Fibroblast of lung (primary cell): ENCODE measurements around the gene ZBTB17. TPM values are rescaled to one million over a fixed set of nuclear protein-coding genes. Genes with fewer than 3 reads are reported as not detected.

ENCODE experiments used
- DNase-seq, 2 donors: peaks; one replicate each; pipeline versions ENCODE4 v3.0.0 to v3.0.0-alpha.2; 2010; ENCODE audit warnings: low read depth in 2 of 2
- H2AFZ ChIP-seq: 2 replicates; pipeline ENCODE4 v1.5.1; 2012; ENCODE audit warnings: low read length, control low read depth, inconsistent platforms
- H3K27ac ChIP-seq: 2 replicates; pipeline ENCODE4 v1.5.1; 2011; ENCODE audit warnings: low read length, control low read depth; ENCODE audit not compliant: insufficient read depth
- H3K27me3 ChIP-seq: 2 replicates; pipeline ENCODE4 v1.5.1; 2011; ENCODE audit warnings: mild to moderate bottlenecking, low read length; ENCODE audit not compliant: control insufficient read depth, insufficient read depth
- H3K36me3 ChIP-seq: 2 replicates; pipeline ENCODE4 v1.5.1; 2011; ENCODE audit warnings: low read length; ENCODE audit not compliant: control insufficient read depth, insufficient read depth
- H3K4me1 ChIP-seq: 2 replicates; pipeline ENCODE4 v1.5.1; 2011; ENCODE audit warnings: low read length; ENCODE audit not compliant: control insufficient read depth, insufficient read depth; ENCODE audit errors: extremely low read depth
- H3K4me2 ChIP-seq: 2 replicates; pipeline ENCODE4 v1.5.1; 2011; ENCODE audit warnings: low read length, control low read depth; ENCODE audit not compliant: insufficient read depth; ENCODE audit errors: extremely low read depth
- H3K4me3 ChIP-seq, 4 experiments: fragments of 200-600 bp in 1 of 4; sonication (generic) in 1 of 4; replicated peaks in 1 of 4; 2 replicates each; pipeline ENCODE4 v1.5.1; 2011 to 2016; ENCODE audit warnings: low read length in 4 of 4, low read depth in 3 of 4, mild to moderate bottlenecking in 3 of 4, control low read depth in 2 of 4, inconsistent platforms in 1 of 4, mixed read lengths in 1 of 4; ENCODE audit not compliant: insufficient read depth in 1 of 4; ENCODE audit errors: control extremely low read depth in 1 of 4
- H3K79me2 ChIP-seq: 2 replicates; pipeline ENCODE4 v1.5.1; 2012; ENCODE audit warnings: mild to moderate bottlenecking, low read length, inconsistent platforms; ENCODE audit not compliant: control insufficient read depth, insufficient read depth
- H3K9ac ChIP-seq: 2 replicates; pipeline ENCODE4 v1.5.1; 2011; ENCODE audit warnings: mild to moderate bottlenecking, low read length, control low read depth; ENCODE audit not compliant: insufficient read depth
- H3K9me3 ChIP-seq: 2 replicates; pipeline ENCODE4 v1.5.1; 2012; ENCODE audit warnings: low read depth, low read length; ENCODE audit not compliant: control insufficient read depth, insufficient read depth
- H4K20me1 ChIP-seq: 2 replicates; pipeline ENCODE4 v1.5.1; 2011; ENCODE audit warnings: low read length; ENCODE audit not compliant: control insufficient read depth, insufficient read depth; ENCODE audit errors: extremely low read depth
- EZH2 ChIP-seq: IDR thresholded peaks from 2 replicates; pipeline ENCODE4 v1.5.1; 2012; ENCODE audit warnings: low read length, control low read depth, mild to moderate bottlenecking; ENCODE audit errors: missing control alignments
- polyA plus RNA-seq, 2 donors: library from polyadenylated mRNA; depleted of rRNA in 1 of 2; stranded (reverse) in 1 of 2; unstranded in 1 of 2; fragments of >200 nt; gene quantifications; 2 replicates each; pipeline ENCODE4 v1.2.1, GENCODE V29; 2011 to 2012; ENCODE audit warnings: missing spikeins in 1 of 2
- total RNA-seq: library from RNA; depleted of rRNA; stranded (reverse); fragments of >200 nt; gene quantifications from 2 replicates; pipeline ENCODE4 v1.2.1, GENCODE V29; 2014
- TF ChIP-seq, protein P1 (sequence below), 2 donors: IDR thresholded peaks in 1 of 2; conservative IDR thresholded peaks in 1 of 2; 1 replicate in 1 of 2; 2 replicates in 1 of 2; pipeline ENCODE4 v1.5.1; 2011 to 2012; ENCODE audit warnings: low read length in 2 of 2, control low read depth in 1 of 2, inconsistent platforms in 1 of 2, low read depth in 1 of 2, mild to moderate bottlenecking in 1 of 2

Gene ZBTB17
- total and polyA plus RNA-seq, 2 donors (not counting 1 experiment from before 2014, with no cell fraction given) = 12.6 to 54.3 TPM

DNA sequence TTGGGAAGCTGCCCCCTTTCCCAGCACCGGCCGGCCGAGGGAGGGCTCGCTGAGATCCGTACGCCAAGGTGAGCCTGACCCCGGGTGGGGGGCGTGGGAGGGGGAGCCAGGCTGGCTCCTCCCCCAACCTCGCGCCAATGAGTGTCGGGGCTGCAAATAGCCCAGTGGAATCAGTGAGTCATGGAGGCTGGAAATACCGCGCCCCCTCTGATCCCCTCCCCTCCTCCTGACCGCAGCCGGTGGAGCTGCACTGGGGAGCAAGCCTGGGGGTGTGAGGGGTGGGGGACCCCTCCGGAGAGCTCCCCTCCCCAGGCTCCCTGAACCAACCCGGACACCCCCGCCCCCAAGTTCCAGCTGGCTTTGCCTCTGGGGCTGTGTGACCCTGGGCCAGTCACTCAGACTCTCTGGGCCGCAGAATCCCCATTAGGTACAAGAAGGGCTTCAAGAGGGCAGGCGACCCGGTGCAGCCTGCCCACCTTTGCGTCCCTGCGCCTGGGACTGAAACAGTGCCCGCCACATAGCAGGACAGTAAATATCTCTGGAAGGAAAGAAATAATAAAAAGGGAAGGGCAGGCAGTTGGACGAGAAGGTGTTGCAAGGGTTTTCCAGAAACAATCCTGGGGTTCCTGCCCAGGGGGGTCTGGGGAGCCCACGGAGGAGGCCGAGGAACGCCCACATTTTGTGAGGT is 37.5 kb upstream of the ZBTB17 start:
- Histone ChIP-seq H3K36me3 (no peaks in the 10 kb centered on the region), H3K4me1 (peaks cover 11% of the 10 kb centered on the region), H3K4me3 (peak overlapping the region in 1 of 4 experiments; percentile 42), H4K20me1 (no peaks in the 10 kb centered on the region), H3K9ac (peak overlapping the region; percentile 52), H2AFZ (no peak overlapping the region), H3K79me2 (no peaks in the 10 kb centered on the region), H3K27ac (peak overlapping the region; percentile 46), H3K4me2 (peak overlapping the region; percentile 74), H3K27me3 (no peaks in the 10 kb centered on the region), H3K9me3 (no peaks in the 10 kb centered on the region)
- peak; percentile 48 to 86 for DNase-seq
- TF ChIP-seq, protein P1, sequence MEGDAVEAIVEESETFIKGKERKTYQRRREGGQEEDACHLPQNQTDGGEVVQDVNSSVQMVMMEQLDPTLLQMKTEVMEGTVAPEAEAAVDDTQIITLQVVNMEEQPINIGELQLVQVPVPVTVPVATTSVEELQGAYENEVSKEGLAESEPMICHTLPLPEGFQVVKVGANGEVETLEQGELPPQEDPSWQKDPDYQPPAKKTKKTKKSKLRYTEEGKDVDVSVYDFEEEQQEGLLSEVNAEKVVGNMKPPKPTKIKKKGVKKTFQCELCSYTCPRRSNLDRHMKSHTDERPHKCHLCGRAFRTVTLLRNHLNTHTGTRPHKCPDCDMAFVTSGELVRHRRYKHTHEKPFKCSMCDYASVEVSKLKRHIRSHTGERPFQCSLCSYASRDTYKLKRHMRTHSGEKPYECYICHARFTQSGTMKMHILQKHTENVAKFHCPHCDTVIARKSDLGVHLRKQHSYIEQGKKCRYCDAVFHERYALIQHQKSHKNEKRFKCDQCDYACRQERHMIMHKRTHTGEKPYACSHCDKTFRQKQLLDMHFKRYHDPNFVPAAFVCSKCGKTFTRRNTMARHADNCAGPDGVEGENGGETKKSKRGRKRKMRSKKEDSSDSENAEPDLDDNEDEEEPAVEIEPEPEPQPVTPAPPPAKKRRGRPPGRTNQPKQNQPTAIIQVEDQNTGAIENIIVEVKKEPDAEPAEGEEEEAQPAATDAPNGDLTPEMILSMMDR (conservative IDR thresholded peaks at IDR 0.05 in 1 of 2, IDR thresholded peaks at IDR 0.05 in 1 of 2; ENCODE audit: low read depth in 1 of 2, low read length in 2 of 2) = no peak
- no peak for TF ChIP-seq EZH2

DNA sequence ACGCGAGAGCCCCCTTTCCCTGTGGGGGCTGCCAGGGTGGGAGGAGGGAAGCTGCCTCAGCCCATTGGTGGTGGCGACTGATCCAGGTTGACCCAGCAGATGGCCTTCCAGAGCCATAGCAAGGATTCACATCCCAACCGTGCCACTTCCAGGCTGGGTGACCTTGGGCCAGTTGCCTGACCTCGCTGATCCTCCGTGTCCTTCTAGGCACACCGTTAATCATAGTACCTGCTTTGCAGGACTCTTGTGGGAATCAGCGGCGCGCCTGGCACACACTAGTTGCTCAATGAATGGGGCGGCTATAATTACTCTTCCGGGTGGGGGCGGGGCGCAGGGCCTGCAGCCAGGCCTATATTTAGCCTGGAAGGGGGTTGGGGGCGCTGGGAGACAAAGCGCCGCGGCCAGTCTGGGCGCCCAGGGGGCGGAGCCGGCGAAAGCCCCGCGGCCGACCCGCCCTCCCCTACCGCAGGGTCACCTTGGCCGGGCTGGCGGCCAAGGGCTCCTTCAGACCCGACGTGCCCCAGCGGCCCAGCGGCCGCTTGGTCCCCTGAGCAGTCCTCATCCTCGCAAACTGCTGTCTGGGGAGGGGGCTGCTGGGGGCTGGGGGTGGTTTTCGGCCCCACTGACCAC is 36.8 kb upstream of the ZBTB17 start:
- peak overlapping the region; percentile 75 for H3K4me2 ChIP-seq
- H3K4me3 ChIP-seq = peak overlapping the region in 2 of 4 experiments; percentile 21 to 42
- TF ChIP-seq EZH2 = no peak
- TF ChIP-seq, protein P1 (conservative IDR thresholded peaks at IDR 0.05 in 1 of 2, IDR thresholded peaks at IDR 0.05 in 1 of 2; ENCODE audit: low read depth in 1 of 2, low read length in 2 of 2) = no peak
- H3K27ac ChIP-seq = peak overlapping the region; percentile 46
- no peaks in the 10 kb centered on the region for H3K36me3 ChIP-seq
- peak; percentile 51 to 75 for DNase-seq
- peak overlapping the region; percentile 52 for H3K9ac ChIP-seq
- H2AFZ ChIP-seq = peak overlapping the region; percentile 55
- no peaks in the 10 kb centered on the region for H3K79me2 ChIP-seq
- peaks cover 5% of the 10 kb centered on the region for H3K4me1 ChIP-seq
- no peaks in the 10 kb centered on the region for H4K20me1 ChIP-seq
- H3K9me3 ChIP-seq = no peaks in the 10 kb centered on the region
- no peaks in the 10 kb centered on the region for H3K27me3 ChIP-seq

DNA sequence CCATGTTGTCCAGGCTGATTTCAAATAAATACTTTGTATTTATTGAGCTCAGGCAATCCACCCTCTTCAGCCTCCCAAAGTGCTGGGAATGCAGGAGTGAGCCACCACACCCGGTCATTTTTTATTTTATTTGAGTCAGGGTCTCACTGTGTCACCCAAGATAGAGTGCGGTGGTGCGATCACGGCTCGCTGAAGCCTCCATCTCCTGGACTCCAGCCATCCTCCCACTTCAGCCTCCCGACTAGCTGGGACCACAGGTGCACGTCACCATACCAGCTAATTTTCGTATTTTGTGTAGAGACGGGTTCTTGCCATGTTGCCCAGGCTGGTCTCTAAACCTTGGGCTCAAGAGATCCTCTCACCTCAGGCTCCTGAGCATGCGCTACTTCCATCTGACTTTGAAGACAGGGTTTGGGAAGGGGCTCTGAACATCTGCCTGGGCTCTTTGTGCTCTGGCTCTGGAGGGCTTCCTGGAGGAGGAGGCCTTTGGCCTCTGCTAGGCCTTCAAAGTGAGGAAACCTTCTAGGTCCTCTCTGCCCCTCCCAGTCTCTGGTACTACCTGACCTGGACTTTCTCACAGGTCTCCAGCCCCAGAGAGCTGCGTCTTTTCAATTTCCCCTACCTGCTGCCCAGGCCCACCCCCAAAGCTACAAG is 36.2 kb upstream of the ZBTB17 start:
- no peaks in the 10 kb centered on the region for H3K9me3 ChIP-seq
- no peaks in the 10 kb centered on the region for H4K20me1 ChIP-seq
- DNase-seq = no peak
- no peaks in the 10 kb centered on the region for H3K27me3 ChIP-seq
- no peak overlapping the region for H2AFZ ChIP-seq
- H3K4me1 ChIP-seq = peaks cover 3% of the 10 kb centered on the region
- H3K36me3 ChIP-seq = no peaks in the 10 kb centered on the region
- no peaks in the 10 kb centered on the region for H3K79me2 ChIP-seq
- no peak overlapping the region for H3K4me2 ChIP-seq
- H3K9ac ChIP-seq = no peak overlapping the region
- no peak overlapping the region for H3K4me3 ChIP-seq
- TF ChIP-seq, protein P1 (conservative IDR thresholded peaks at IDR 0.05 in 1 of 2, IDR thresholded peaks at IDR 0.05 in 1 of 2; ENCODE audit: low read depth in 1 of 2, low read length in 2 of 2) = no peak
- TF ChIP-seq EZH2 = no peak
- no peak overlapping the region for H3K27ac ChIP-seq
